Activated CD4-positive, alpha-beta T cell treated with anti-CD3 and anti-CD28 coated beads, Interleukin-2, amount 10 ng/mL, durations not matched to agents 24 days and 14 days (primary cell): ENCODE measurements around the gene SLC7A4. TPM values are rescaled to one million over a fixed set of nuclear protein-coding genes. Genes with fewer than 3 reads are reported as not detected.

Source experiments
- DNase-seq: peaks from one replicate; pipeline ENCODE4 v3.0.0; 2022
- H3K27ac Mint-ChIP-seq: one replicate; pipeline ENCODE4 v1.8.0; 2022; ENCODE audit warnings: mild to moderate bottlenecking, mixed read lengths
- H3K27me3 Mint-ChIP-seq: one replicate; pipeline ENCODE4 v1.8.0; 2022; ENCODE audit warnings: mixed read lengths
- H3K36me3 Mint-ChIP-seq: one replicate; pipeline ENCODE4 v1.8.0; 2022; ENCODE audit warnings: low read depth, mild to moderate bottlenecking, mixed read lengths
- H3K4me1 Mint-ChIP-seq: one replicate; pipeline ENCODE4 v1.8.0; 2021; ENCODE audit warnings: mixed read lengths
- H3K4me3 Mint-ChIP-seq: one replicate; pipeline ENCODE4 v1.8.0; 2022; ENCODE audit warnings: mild to moderate bottlenecking, moderate library complexity, mixed read lengths
- H3K9me3 Mint-ChIP-seq: one replicate; pipeline ENCODE4 v1.8.0; 2021; ENCODE audit warnings: mixed read lengths
- intact Hi-C: fragments of 100-400 bp; cut with micrococcal nuclease; formaldehyde crosslinking; loops from one replicate; pipeline ENCODE4 v1.15.1; 2023
- total RNA-seq: library from RNA; stranded (reverse); gene quantifications from 2 replicates; pipeline ENCODE4 v1.2.3, GENCODE V29; 2022

The SLC7A4 gene
- total RNA-seq, 1 donor from 2014 or later, result not detected

DNA sequence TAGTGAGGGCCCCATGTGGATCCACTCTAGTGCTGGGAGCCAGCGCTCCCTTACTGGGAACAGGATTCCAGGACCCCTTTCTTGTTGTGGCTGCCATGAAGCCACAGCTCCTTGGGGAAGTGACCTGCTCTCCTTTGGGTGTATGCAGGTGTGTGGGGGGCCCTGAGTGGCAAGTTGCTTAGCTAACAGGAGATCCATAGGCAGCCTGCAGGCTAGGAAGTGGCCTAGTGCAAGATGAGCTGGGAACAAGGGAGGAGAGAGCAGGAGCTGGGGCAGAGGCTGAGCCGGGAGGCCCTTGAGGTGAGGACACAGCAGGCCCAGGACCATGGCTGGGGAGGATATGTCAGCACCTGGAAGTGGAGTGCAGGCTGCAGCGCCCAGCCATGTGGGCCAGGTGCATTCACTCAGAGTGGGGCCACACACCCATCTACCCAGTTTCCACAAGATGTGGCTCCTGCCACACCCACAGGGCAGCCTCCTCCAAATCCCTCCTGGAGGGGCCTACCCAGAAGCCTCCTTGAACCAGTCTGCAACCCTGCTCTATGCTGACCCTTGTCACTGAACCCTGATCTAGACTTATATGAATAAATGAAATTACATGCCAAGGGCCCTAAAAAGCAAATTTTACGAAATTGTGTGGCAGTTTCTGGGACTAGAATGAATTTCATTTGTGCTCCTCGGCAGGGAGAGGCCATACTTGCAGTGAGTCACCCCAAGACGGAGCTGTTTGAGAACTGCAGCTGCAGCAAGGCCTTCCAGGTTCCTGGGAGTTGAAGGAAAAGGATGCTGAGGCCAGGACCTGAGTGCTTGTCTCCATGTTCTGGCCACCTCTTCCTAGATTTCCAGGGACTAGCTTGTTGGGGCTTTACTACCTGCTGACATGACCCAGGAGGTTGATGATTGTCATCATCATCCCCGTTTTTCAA is 33.7 kb downstream of the SLC7A4 start:
- intact Hi-C loops, result no loop called here
- no peak overlapping the region for H3K27ac Mint-ChIP-seq
- no peaks in the 10 kb centered on the region for H3K27me3 Mint-ChIP-seq
- DNase-seq, result no peak
- H3K36me3 Mint-ChIP-seq, result peaks cover 23% of the 10 kb centered on the region
- H3K9me3 Mint-ChIP-seq, result no peaks in the 10 kb centered on the region
- peaks cover 14% of the 10 kb centered on the region for H3K4me1 Mint-ChIP-seq
- peak overlapping the region; percentile 11 for H3K4me3 Mint-ChIP-seq

DNA sequence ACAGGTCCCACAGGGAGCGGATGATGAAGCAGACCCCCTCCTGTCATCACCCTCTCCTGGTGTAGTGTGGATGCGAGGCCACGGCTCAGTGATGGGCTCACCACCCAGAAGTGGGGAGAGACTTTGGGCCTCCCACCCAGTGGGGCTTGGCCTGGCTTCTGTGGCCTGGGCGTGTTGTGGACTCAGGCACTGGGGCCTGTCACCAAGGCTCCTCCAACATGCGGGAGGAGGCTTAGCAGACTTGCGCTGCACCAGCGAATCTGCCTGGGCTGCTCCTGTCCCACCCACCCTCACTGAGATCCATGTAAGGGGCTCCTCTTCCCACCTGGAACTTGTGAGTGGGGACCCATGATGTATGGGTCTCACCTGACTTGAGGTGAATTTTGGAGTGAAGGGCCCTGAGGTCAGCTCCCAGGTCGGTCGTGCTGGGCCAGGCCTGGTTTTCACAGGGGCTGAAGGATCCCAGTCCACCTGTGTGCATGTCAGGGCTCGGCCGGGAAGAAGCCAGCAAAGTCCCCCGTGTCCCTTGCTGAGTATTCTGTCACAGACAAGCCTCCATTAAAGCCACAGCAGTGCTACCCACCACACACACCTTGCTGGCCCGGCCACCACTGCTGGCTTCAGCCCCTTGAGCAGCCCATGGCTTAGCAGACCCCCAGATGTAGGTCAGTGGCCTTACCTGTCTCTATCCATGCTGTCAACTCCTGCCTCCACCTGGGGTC is 34.7 kb downstream of the SLC7A4 start:
- intact Hi-C loops, result no loop called here
- H3K36me3 Mint-ChIP-seq, result peaks cover 21% of the 10 kb centered on the region
- DNase-seq, result no peak
- H3K4me3 Mint-ChIP-seq, result no peak overlapping the region
- H3K27me3 Mint-ChIP-seq, result no peaks in the 10 kb centered on the region
- H3K9me3 Mint-ChIP-seq, result no peaks in the 10 kb centered on the region
- H3K4me1 Mint-ChIP-seq, result peaks cover 9% of the 10 kb centered on the region
- H3K27ac Mint-ChIP-seq, result no peak overlapping the region

DNA sequence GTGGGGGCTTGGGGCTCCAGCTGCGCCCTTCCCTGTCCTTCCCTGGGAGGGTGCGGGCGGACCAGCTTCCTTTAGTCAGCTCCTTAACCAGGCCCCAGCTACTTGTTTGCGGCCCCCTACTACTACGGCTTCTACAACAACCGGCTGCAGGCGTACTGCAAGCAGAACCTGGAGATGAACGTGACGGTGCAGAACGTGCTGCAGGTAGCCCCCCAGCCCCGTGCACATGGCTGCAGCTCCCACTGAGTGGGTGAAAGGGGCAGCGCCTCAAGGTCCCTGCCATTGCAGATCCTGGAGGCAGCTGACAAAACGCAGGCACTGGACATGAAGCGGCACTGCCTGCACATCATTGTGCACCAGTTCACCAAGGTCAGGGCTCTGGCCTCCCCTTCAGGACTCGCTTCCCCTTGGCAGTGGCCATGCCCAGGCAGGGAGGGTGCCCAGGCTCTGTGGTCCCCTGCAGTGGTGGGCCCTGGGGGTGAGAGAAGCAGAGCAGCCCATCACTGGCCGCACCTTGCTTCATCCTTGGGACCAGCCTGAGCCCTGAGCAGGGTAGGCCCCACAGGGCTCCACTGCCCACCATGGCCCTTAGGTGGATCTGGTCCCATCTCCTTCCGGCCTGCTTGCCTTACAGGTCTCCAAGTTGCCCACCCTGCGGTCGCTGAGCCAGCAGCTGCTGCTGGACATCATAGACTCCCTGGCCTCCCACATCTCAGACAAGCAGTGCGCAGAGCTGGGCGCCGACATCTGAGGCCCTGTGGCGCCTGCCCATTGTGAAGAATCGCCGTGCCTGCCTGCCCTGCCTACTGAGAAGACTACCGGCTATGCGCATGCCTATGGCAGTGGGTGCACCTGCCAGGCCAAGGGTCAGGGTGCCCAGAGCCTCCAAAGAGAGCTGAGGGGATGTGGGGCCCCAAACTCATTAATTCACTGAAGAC is 35.5 kb downstream of the SLC7A4 start:
- Mint-ChIP-seq H3K36me3 (peaks cover 21% of the 10 kb centered on the region), H3K27me3 (no peaks in the 10 kb centered on the region), H3K27ac (no peak overlapping the region), H3K4me3 (no peak overlapping the region), H3K9me3 (no peaks in the 10 kb centered on the region), H3K4me1 (peaks cover 5% of the 10 kb centered on the region)
- no peak for DNase-seq
- intact Hi-C loops, result no loop called here

DNA sequence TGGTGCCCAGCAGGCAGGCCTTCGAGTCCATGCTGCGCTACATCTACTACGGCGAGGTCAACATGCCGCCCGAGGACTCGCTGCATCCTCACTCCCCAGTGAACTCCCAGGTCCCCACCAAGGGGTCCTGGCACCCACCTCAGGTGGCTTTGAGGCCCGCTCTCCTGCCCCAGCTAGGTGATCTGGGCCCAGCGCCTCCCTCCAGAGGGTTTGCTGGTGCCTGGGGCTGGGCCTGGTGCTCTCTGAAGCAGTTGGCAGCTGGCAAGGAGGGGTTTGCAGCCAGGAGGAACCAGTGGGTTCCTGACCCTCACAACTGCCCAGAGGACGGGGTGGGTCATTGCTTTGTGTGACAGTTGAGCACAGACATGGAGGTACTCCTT is 36.3 kb downstream of the SLC7A4 start:
- intact Hi-C loops, result no loop called here
- Mint-ChIP-seq H3K36me3 (peaks cover 19% of the 10 kb centered on the region), H3K9me3 (no peaks in the 10 kb centered on the region), H3K4me1 (peaks cover 2% of the 10 kb centered on the region), H3K4me3 (no peak overlapping the region), H3K27ac (no peak overlapping the region), H3K27me3 (no peaks in the 10 kb centered on the region)
- DNase-seq, result no peak

DNA sequence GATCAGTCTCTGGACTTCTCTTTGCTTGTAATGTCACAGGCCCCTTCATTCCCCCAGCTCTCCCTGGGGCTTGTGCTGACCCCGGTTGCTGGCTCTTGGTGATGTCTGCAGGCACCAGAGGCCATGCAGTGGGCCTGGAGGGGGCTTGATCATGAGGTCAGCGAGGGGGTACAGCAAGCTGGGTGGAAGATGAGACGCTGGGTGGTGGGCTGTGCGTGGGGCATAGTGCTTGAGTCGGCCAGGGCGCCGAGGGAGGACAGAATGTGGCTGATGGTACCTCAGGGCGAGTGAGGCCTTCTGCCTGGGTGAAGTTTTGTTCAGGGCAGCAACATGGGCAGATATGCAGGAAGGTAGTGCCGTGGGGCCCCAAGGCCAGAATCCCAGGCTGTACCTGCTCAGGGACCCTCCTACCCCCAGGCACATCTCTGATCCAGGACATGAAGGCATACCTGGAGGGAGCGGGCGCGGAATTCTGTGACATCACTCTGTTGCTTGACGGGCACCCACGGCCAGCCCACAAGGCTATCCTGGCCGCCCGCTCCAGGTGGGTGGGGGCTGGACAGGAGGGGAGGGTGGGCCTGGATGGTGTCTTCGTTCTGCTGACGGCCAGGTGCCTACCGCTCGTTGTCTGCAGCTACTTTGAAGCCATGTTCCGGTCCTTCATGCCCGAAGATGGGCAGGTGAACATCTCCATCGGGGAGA is 36.9 kb downstream of the SLC7A4 start:
- Mint-ChIP-seq H3K36me3 (peaks cover 19% of the 10 kb centered on the region), H3K4me3 (no peak overlapping the region), H3K9me3 (no peaks in the 10 kb centered on the region), H3K4me1 (peaks cover 2% of the 10 kb centered on the region), H3K27ac (no peak overlapping the region), H3K27me3 (no peaks in the 10 kb centered on the region)
- DNase-seq, result no peak
- intact Hi-C loops, result no loop called here

DNA sequence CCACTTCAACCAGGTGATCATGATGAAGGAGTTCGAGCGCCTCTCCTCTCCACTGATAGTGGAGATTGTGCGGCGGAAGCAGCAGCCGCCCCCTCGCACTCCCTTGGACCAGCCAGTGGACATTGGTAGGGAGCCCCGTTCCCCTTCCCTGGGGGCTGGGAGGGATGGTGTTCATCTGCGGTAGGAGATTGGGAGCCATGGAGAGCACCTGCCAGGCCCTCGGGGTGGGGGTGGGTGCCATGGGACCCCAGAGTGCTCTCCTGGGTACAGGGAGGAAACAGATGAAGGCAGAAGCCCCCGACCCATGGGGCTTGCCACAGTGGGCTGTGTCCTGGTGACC is 37.5 kb downstream of the SLC7A4 start:
- H3K9me3 Mint-ChIP-seq, result no peaks in the 10 kb centered on the region
- peaks cover 18% of the 10 kb centered on the region for H3K36me3 Mint-ChIP-seq
- no peak overlapping the region for H3K27ac Mint-ChIP-seq
- no peak overlapping the region for H3K4me3 Mint-ChIP-seq
- no peaks in the 10 kb centered on the region for H3K4me1 Mint-ChIP-seq
- no peaks in the 10 kb centered on the region for H3K27me3 Mint-ChIP-seq
- intact Hi-C loops, result no loop called here
- no peak for DNase-seq

DNA sequence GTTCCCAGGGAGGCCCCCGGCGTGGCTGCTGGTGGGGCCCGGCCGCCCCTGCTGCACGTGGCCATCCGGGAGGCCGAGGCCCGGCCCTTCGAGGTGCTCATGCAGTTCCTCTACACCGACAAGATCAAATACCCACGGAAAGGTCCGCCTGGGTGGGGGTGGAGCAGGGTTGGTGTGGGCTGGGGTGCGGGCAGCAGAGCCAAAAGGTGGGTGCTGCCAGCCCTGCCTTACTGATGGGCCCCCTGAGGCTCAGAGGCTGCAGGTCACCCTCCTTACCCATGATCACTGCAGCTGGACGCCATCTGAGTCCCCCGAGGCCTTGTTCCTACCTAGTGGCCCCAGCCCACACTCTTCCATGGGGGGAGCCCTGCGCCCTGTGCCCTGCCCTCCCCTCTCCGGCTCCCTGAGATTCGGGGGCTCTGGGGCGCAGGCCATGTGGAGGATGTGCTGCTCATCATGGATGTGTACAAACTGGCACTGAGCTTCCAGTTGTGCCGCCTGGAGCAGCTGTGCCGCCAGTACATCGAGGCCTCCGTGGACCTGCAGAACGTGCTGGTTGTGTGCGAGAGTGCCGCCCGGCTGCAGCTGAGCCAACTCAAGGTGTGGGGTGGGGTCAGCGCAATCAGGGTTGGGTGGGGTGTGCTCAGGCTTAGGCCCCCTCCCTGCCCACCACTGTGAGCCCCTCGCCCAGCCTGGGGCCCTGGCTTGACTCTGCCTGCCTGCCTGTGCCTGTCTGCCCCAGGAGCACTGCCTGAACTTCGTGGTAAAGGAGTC is 38.0 kb downstream of the SLC7A4 start:
- peaks cover 2% of the 10 kb centered on the region for H3K4me1 Mint-ChIP-seq
- H3K9me3 Mint-ChIP-seq, result no peaks in the 10 kb centered on the region
- intact Hi-C loops, result no loop called here
- peaks cover 18% of the 10 kb centered on the region for H3K36me3 Mint-ChIP-seq
- H3K27ac Mint-ChIP-seq, result no peak overlapping the region
- no peaks in the 10 kb centered on the region for H3K27me3 Mint-ChIP-seq
- H3K4me3 Mint-ChIP-seq, result no peak overlapping the region
- no peak for DNase-seq

DNA sequence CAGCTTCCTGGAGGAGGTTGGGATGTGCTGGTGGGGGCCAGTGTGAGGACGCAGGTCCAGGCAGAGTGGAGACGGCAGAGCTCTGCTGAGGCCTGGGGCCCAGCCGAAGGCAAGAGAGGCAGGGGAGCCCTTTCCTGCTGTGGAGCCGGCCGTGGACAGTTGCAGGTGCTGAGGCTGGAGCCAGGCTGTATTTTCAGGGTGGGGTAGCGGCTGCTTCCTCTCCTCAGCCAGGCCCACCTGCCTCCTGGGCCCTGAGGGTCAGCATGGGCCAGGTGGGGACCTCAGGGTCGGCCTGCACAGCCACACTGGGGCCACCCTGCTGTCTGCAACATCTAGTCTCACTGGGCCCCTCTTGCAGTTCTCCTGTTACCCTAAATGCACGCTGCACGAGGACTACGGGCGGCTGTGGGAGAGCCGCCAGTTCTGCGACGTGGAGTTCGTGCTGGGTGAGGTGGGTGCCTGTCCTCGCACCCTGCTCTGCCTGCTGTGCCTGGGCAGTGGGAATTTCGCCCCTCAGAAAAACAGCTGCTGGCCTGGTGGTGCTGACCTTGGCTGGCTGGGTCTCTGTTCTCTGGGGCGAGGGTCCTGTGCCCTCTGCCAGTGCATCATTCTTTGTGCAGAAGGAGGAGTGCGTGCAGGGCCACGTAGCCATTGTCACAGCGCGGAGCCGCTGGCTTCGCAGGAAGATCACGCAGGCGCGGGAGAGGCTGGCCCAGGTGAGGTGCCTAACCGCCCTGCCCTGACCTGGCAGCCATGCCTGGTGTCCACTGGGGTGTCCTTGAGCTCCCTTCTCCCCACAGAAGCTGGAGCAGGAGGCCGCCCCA is 38.8 kb downstream of the SLC7A4 start:
- peaks cover 14% of the 10 kb centered on the region for H3K36me3 Mint-ChIP-seq
- H3K27me3 Mint-ChIP-seq, result no peaks in the 10 kb centered on the region
- H3K4me3 Mint-ChIP-seq, result no peak overlapping the region
- intact Hi-C loops, result no loop called here
- H3K9me3 Mint-ChIP-seq, result no peaks in the 10 kb centered on the region
- no peak for DNase-seq
- H3K27ac Mint-ChIP-seq, result no peak overlapping the region
- peaks cover 2% of the 10 kb centered on the region for H3K4me1 Mint-ChIP-seq

DNA sequence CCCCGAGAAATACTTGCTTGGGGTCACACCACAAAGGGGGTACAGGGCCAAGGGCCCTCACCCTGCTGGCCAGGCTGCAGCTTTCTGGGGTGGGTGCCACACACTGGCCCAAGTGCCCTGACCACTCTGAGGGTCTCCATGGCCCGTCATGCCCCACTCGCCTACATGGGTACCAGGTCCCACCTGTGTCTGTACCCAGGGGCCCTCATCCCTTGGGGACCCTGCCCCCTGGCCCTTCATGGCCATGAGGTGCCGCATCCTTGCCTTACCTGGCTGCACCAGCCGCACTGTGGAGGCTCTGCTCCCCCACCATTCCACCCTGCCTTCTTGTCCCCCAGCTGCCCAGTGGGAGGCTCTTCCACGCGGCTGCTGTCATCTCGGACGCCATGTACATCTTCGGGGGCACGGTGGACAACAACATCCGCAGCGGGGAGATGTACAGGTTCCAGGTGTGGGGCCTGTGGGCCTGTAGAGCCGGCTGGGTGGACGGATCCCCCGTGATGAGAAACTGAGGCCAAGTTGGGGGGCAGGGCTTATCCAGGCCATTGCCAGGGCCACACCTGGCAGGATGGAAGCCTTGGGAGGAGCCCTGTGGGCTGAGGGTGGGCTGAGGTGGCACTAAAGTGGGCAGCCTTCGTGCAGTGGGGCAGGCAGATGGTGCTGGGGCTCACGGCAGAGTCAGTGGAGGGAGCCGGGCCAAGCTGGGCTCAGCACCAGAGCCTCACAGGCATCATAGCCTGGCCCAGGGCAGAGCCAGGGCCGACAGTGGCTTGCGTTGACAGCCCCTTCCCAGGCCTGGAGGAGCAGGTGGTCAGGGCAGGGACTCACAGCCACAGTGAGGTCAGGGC is 39.7 kb downstream of the SLC7A4 start:
- Mint-ChIP-seq H3K9me3 (no peaks in the 10 kb centered on the region), H3K27ac (no peak overlapping the region), H3K4me3 (no peak overlapping the region), H3K36me3 (peaks cover 18% of the 10 kb centered on the region), H3K27me3 (no peaks in the 10 kb centered on the region), H3K4me1 (peaks cover 2% of the 10 kb centered on the region)
- intact Hi-C loops, result no loop called here
- no peak for DNase-seq

DNA sequence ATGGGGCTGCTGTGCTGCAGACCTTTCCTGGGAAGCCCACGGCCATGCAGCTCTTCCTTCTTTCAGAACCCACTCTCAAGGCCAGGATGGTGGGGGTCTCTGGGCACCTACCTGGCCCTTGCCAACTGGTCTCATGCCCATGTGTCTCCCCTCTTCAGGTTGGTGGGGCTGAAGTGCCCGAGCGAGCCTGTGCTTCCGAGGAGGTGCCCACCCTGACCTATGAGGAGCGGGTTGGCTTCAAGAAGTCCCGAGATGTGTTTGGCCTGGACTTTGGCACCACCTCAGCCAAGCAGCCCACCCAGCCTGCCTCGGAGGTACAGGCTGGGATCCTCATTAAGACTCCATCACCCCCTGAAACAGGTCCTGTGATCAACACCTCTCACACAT is 40.3 kb downstream of the SLC7A4 start:
- DNase-seq, result no peak
- intact Hi-C loops, result no loop called here
- Mint-ChIP-seq H3K27me3 (no peaks in the 10 kb centered on the region), H3K36me3 (peaks cover 21% of the 10 kb centered on the region), H3K9me3 (no peaks in the 10 kb centered on the region), H3K4me3 (no peak overlapping the region), H3K4me1 (peaks cover 2% of the 10 kb centered on the region), H3K27ac (no peak overlapping the region)

DNA sequence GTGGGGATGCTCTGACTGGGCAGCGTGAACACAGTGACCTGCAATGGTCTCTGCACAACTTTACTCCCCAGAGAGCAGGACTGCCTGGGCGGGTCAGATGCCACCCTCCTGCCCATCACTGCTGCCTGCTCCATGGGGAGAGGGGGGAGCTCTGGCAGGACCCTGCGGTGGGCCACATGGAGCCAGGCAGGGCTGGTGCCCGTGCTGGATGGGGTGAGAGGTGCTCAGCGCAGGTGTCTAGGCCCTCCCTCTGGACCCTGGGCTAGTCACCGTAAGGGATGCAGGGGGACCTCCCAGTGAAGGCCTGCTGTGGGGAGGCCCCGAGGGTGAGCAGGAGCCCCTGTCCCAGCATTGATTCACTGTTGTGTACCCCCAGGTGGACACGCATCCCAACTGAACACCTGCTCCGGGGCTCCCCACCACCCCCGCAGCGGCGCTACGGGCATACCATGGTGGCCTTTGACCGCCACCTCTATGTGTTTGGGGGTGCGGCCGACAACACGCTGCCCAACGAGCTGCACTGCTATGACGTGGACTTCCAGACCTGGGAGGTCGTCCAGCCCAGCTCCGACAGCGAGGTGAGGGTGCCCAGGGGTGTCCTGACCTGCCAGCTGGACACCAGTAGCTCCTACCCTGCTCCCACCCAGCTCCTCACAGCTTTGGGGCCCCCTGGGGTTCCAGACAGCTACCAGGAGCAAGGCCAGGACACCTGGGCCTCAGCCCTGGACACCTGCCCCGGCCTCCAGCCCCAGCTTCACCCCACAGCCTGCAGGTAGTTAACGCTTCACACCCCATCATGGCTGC is 40.9 kb downstream of the SLC7A4 start:
- H3K36me3 Mint-ChIP-seq, result peaks cover 24% of the 10 kb centered on the region
- H3K27ac Mint-ChIP-seq, result no peak overlapping the region
- DNase-seq, result no peak
- H3K4me1 Mint-ChIP-seq, result peaks cover 2% of the 10 kb centered on the region
- no peaks in the 10 kb centered on the region for H3K9me3 Mint-ChIP-seq
- H3K27me3 Mint-ChIP-seq, result no peaks in the 10 kb centered on the region
- no peak overlapping the region for H3K4me3 Mint-ChIP-seq
- intact Hi-C loops, result no loop called here
